H1 (cell line): ENCODE results near the gene ISX. TPM values are rescaled to one million over a fixed set of nuclear protein-coding genes. Genes with fewer than 3 reads are reported as not detected.

Experiments used
- CHD2 ChIP-seq: IDR thresholded peaks from 2 replicates; pipeline ENCODE4 v1.6.1; 2012; ENCODE audit warnings: low read length, improper control_type of control experiment
- GABPA ChIP-seq: IDR thresholded peaks from 2 replicates; pipeline ENCODE4 v1.6.1; 2011; ENCODE audit warnings: mild to moderate bottlenecking, low read length, moderate library complexity, borderline replicate concordance; ENCODE audit not compliant: insufficient read depth
- SAP30 ChIP-seq: fragments of 300-600 bp; sonication (generic); IDR thresholded peaks from 2 replicates; pipeline ENCODE4 v1.7.1; 2012; ENCODE audit warnings: low read length, moderate library complexity, mild to moderate bottlenecking, inconsistent platforms; ENCODE audit not compliant: insufficient read depth, insufficient replicate concordance
- polyA plus RNA-seq, 7 experiments: library from polyadenylated mRNA; depleted of rRNA in 3 of 7; stranded (reverse) in 5 of 7; unstranded in 2 of 7; fragments of >200 nt in 5 of 7; fragments of 200-250 nt in 2 of 7; gene quantifications; 1 replicate in 5 of 7; 2 replicates in 1 of 7; 4 replicates in 1 of 7; pipeline versions ENCODE4 v1.2.1 to v1.2.3, GENCODE V29; 2011 to 2013; ENCODE audit warnings: missing spikeins in 2 of 7, mixed read lengths in 2 of 7
- total RNA-seq: library from RNA; stranded (reverse); fragmentation: NEBNext Ultra II Directional; extraction: Animal tissue kit (Norgen Biotek cat#: 25700); gene quantifications from 2 replicates; pipeline ENCODE4 v1.2.1, GENCODE V29; 2021
- TF ChIP-seq, protein P1 (sequence below): IDR thresholded peaks from 2 replicates; pipeline ENCODE4 v1.6.1; 2011; ENCODE audit warnings: low read length, improper control_type of control experiment

ISX gene
- total and polyA plus RNA-seq, 2 of the 8 experiments (the other 6 are each of a cell fraction or from before 2014, with no cell fraction given) = not detected

DNA sequence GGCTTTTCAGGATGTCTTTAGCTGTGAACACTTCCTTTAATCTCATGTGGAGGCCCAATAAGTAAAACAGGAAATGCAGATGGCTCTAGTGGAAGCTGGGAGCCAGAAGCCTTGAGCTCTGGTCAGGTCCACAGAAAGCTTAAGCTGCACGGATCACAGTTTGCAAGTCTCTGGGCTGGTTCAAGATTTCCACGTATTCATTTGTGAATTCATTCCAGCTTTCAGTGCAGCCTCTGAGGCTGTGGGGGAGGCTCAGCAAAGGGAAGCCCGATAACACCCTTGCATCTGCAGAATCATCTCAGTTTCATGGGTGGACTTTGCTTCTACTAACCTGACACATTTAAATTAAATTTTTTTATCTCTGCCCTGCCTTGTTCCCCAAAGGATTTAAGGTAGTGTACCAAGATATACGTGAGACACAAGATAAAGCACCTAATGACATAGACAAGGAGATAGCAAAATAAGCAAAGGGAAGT is 65.6 kb downstream of the ISX start (continued):
- TF ChIP-seq SAP30 (no peak), GABPA (no peak), CHD2 (no peak)
- TF ChIP-seq, protein P1, sequence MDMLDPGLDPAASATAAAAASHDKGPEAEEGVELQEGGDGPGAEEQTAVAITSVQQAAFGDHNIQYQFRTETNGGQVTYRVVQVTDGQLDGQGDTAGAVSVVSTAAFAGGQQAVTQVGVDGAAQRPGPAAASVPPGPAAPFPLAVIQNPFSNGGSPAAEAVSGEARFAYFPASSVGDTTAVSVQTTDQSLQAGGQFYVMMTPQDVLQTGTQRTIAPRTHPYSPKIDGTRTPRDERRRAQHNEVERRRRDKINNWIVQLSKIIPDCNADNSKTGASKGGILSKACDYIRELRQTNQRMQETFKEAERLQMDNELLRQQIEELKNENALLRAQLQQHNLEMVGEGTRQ = no peak
